SK-N-SH treated with all-trans-retinoic acid at 6 μM for 48 hours (cell line): ENCODE results near the gene LAPTM5.
"Not testable (repeated sequence)": the region's sequence is repeated elsewhere in the genome, so short reads cannot be mapped to it uniquely, and the experiment has no call there.

Experiments used
- ATAC-seq: fragments of 200-7000 bp; cut with Tn5 transposase; 3 replicates; pipeline ENCODE4 v1.9.1; 2020; ENCODE audit warnings: mild to moderate bottlenecking, moderate library complexity
- CSDC2 ChIP-seq: fragments of 250-450 bp; sonication (Bioruptor Pico); IDR thresholded peaks from 2 replicates; pipeline ENCODE4 v1.5.0; 2020; ENCODE audit warnings: mild to moderate bottlenecking, moderate library complexity
- ESRRG ChIP-seq: fragments of 250-450 bp; sonication (Bioruptor Pico); IDR thresholded peaks from 2 replicates; pipeline ENCODE4 v1.6.1; 2021; ENCODE audit warnings: mild to moderate bottlenecking
- OSR1 ChIP-seq: fragments of 250-450 bp; sonication (Bioruptor Pico); IDR thresholded peaks from 2 replicates; pipeline ENCODE4 v1.8.0; 2022; ENCODE audit warnings: moderate library complexity, mild to moderate bottlenecking, inconsistent platforms
- RARB ChIP-seq: fragments of 250-450 bp; sonication (Bioruptor Pico); IDR thresholded peaks from 2 replicates; pipeline ENCODE4 v1.8.0; 2021; ENCODE audit warnings: mild to moderate bottlenecking, moderate library complexity
- SNAI2 ChIP-seq: fragments of 250-450 bp; sonication (Bioruptor Pico); IDR thresholded peaks from 2 replicates; pipeline ENCODE4 v1.5.0; 2020; ENCODE audit warnings: mild to moderate bottlenecking, moderate library complexity
- ZC3H10 ChIP-seq: fragments of 250-450 bp; sonication (Bioruptor Pico); IDR thresholded peaks from 2 replicates; pipeline ENCODE4 v1.5.1; 2021; ENCODE audit warnings: mild to moderate bottlenecking, moderate library complexity
- ZFP3 ChIP-seq: fragments of 250-450 bp; sonication (Bioruptor Pico); IDR thresholded peaks from 2 replicates; pipeline ENCODE4 v1.5.0; 2020; ENCODE audit warnings: mild to moderate bottlenecking, moderate library complexity
- ZFP30 ChIP-seq: fragments of 450-650 bp; formaldehyde crosslinking; IDR thresholded peaks from 2 replicates; pipeline ENCODE4 v1.5.0; 2022; ENCODE audit warnings: mild to moderate bottlenecking, moderate library complexity
- ZNF70 ChIP-seq: fragments of 450-650 bp; formaldehyde crosslinking; IDR thresholded peaks from 2 replicates; pipeline ENCODE4 v1.5.0; 2020; ENCODE audit warnings: mild to moderate bottlenecking, moderate library complexity
- ZNF8 ChIP-seq: fragments of 450-650 bp; formaldehyde crosslinking; IDR thresholded peaks from 2 replicates; pipeline ENCODE4 v1.5.0; 2020; ENCODE audit warnings: mild to moderate bottlenecking, moderate library complexity
- TF ChIP-seq, protein P1 (sequence below): fragments of 250-450 bp; sonication (Bioruptor Pico); IDR thresholded peaks from 2 replicates; pipeline ENCODE4 v1.8.0; 2020; ENCODE audit warnings: mild to moderate bottlenecking, moderate library complexity, borderline replicate concordance
- TF ChIP-seq, protein P2 (sequence below): fragments of 250-450 bp; sonication (Bioruptor Pico); IDR thresholded peaks from 2 replicates; pipeline ENCODE4 v1.5.1; 2020; ENCODE audit warnings: low read depth, mild to moderate bottlenecking, moderate library complexity
- TF ChIP-seq, protein P3 (sequence below): fragments of 250-450 bp; sonication (Bioruptor Pico); IDR thresholded peaks from 2 replicates; pipeline ENCODE4 v1.5.1; 2021; ENCODE audit warnings: mild to moderate bottlenecking, moderate library complexity

The LAPTM5 gene

DNA sequence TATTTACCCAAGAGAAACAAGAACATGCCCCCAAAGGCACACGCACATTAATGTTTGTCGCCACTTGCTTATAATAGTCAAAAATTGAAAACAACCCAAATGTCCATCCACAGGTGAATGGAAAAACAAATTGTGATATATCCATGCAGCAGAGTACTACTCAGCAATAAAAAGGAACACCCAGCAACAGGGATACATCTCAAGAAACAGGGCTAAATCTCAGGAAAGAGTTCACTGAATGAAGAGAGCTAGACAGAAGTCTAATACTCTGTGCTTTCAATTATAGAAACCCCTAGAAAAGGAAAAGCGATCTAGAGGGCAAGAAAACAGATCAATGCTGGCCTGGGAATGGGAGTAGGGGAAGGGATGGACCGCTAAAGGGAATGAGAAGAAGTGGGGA is 36.7 kb upstream of the LAPTM5 start (continued):
- TF ChIP-seq, protein P1, sequence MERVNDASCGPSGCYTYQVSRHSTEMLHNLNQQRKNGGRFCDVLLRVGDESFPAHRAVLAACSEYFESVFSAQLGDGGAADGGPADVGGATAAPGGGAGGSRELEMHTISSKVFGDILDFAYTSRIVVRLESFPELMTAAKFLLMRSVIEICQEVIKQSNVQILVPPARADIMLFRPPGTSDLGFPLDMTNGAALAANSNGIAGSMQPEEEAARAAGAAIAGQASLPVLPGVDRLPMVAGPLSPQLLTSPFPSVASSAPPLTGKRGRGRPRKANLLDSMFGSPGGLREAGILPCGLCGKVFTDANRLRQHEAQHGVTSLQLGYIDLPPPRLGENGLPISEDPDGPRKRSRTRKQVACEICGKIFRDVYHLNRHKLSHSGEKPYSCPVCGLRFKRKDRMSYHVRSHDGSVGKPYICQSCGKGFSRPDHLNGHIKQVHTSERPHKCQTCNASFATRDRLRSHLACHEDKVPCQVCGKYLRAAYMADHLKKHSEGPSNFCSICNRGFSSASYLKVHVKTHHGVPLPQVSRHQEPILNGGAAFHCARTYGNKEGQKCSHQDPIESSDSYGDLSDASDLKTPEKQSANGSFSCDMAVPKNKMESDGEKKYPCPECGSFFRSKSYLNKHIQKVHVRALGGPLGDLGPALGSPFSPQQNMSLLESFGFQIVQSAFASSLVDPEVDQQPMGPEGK (CRISPR knock-in tag), result no peak

DNA sequence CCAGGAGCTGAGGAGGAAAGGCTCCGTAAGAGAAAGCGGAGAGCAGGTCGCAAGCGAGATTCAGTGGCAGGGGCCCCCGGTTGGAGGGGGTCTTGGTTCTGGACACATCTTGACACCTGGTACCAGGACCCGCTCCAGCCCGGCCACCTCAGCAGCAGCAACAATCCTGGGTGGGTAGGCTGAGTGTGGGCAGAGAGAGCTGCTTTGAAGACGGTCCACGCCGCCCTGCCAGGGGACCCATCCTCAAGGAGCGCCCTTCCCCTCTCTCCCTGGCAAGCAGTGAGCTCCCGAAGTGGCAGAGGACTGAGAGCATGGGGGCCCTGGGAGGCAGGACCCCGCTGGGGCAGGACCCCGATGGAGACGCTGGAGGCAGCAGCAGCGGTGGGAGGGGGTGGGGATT is 35.6 kb upstream of the LAPTM5 start:
- TF ChIP-seq ZFP3 (CRISPR knock-in tag) (no peak), ZNF70 (CRISPR knock-in tag) (no peak), RARB (CRISPR knock-in tag) (no peak), ESRRG (CRISPR knock-in tag) (no peak), ZC3H10 (CRISPR knock-in tag) (no peak)
- TF ChIP-seq, all 23 proteins: peak for 0
- ATAC-seq, result no peak

DNA sequence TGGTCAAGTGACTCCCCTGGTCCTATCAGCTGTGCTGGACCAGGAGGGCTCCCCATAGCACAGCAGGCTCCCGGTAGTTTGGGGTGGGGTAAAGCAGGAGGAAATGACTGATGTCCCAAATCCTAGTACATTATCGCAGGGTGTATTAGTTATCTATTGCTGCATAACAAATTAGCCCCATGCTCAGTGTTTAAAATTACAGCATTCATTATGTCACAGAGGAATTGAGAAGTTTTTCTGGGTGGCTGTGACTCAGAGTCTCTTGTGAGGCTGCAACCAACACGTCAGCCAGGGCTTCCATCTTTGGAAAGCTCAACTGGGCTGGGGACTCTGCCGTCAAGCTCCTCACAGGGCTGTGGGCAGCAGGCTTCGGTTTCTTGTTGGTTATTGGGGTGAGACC is 34.3 kb upstream of the LAPTM5 start:
- no peak for TF ChIP-seq CSDC2
- no peak for ATAC-seq

DNA sequence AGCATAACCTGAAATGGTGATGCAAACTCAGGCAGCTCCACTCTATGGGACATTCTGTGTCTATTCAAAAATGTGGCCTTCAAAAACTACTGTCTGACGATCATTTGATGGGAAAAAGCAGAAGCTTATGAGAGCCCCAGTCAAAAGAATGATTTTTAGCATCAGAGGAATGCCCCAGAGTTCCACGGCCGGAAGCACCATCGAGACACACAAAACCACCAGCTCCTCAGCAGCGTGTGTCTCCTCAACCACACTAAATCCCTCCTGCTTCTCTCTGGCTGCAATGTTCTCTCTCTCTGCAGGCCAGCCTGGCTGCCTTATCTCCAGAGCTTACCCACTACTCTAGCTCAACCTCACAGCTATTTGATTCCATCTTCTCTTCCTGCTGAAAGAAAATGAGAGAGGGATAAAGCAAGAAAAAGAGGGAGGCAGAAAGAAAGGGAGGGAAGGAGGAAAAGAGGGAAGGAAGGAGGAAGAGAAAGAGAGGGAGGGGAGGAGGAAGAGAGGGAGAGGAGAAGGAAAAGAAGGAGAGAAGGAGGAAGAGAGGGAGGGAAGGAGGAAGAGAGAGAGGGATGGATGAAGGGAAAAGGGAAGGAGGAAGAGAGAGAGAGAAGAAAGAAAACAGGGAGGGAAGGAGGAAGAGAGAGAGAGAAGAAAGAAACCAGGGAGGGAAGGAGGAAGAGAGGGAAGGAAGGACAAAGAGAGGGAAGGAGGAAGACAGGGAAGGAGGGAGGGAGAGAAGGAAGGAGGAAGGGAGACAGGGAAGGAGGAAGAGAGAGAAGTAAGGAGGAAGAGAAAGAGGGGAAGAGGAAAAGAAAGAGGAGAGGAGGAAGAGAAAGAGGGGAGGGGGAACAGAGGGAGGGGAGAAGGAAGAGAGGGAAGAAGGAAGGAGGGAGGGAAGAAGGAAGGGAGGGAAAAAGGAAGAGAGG is 33.5 kb upstream of the LAPTM5 start:
- no peak for ATAC-seq

DNA sequence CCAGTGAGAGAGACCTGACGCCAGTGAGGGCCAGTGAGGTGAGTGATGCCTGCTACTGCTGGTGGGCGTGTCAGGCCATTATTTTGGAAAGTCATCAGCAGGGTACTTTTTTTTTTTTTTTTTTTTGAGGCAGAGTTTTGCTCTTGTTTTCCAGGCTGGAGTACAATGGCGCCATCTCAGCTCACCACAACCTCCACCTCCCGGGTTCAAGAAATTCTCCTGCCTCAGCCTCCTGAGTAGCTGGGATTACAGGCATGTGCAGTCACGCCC is 32.6 kb upstream of the LAPTM5 start:
- ATAC-seq, result not testable (repeated sequence)

More for the DNA sequence above, 33.5 kb upstream of the LAPTM5 start:
- TF ChIP-seq ZFP3 (CRISPR knock-in tag) (no peak), ZFP30 (CRISPR knock-in tag) (no peak), SNAI2 (CRISPR knock-in tag) (no peak)
- TF ChIP-seq, protein P2, sequence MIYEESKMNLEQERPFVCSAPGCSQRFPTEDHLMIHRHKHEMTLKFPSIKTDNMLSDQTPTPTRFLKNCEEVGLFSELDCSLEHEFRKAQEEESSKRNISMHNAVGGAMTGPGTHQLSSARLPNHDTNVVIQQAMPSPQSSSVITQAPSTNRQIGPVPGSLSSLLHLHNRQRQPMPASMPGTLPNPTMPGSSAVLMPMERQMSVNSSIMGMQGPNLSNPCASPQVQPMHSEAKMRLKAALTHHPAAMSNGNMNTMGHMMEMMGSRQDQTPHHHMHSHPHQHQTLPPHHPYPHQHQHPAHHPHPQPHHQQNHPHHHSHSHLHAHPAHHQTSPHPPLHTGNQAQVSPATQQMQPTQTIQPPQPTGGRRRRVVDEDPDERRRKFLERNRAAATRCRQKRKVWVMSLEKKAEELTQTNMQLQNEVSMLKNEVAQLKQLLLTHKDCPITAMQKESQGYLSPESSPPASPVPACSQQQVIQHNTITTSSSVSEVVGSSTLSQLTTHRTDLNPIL (CRISPR knock-in tag), result no peak

DNA sequence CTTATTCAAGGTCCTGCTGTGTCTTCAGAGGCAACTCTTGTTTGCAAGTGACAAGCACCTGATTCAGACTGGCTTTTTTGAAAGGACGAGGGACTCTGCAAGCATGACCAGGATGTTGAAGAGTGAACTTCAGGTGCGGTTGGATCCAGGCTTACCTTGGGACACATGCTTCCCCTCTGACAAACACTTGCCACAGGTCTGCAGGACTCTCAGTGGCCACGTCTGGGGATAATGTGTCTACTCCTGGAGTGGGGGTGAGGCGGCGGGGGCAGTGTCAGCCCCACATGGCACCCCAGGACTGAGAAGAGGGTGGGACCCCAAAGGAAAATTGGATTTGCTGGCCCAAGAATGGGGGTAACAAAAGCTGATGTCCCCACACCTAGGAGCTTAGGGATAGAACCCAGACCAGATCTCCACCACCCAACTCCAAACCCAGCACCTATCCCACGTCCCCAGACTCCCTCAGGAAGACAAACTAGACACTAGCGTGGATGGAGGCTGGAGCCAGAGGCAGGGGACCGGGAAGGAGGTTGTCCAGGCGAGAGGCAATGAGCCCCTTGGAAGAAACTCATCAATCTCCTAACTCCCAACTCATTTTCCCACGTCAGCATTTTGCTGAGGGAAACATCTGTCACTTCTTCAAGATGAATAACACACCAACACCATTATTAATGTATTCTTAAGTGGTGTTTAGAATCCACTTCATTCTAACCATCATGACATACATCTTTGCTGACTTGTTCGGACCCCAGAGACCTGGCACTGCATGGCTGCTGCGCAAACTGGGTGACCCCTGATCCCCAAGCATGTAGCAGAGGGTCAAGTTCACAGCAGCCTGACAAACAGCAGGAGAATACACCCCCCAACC is 32.0 kb upstream of the LAPTM5 start:
- no peak for ATAC-seq
- TF ChIP-seq, protein P3, sequence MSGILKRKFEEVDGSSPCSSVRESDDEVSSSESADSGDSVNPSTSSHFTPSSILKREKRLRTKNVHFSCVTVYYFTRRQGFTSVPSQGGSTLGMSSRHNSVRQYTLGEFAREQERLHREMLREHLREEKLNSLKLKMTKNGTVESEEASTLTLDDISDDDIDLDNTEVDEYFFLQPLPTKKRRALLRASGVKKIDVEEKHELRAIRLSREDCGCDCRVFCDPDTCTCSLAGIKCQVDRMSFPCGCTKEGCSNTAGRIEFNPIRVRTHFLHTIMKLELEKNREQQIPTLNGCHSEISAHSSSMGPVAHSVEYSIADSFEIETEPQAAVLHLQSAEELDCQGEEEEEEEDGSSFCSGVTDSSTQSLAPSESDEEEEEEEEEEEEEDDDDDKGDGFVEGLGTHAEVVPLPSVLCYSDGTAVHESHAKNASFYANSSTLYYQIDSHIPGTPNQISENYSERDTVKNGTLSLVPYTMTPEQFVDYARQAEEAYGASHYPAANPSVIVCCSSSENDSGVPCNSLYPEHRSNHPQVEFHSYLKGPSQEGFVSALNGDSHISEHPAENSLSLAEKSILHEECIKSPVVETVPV (CRISPR knock-in tag), result no peak
- TF ChIP-seq SNAI2 (CRISPR knock-in tag) (no peak), ZNF8 (no peak)

DNA sequence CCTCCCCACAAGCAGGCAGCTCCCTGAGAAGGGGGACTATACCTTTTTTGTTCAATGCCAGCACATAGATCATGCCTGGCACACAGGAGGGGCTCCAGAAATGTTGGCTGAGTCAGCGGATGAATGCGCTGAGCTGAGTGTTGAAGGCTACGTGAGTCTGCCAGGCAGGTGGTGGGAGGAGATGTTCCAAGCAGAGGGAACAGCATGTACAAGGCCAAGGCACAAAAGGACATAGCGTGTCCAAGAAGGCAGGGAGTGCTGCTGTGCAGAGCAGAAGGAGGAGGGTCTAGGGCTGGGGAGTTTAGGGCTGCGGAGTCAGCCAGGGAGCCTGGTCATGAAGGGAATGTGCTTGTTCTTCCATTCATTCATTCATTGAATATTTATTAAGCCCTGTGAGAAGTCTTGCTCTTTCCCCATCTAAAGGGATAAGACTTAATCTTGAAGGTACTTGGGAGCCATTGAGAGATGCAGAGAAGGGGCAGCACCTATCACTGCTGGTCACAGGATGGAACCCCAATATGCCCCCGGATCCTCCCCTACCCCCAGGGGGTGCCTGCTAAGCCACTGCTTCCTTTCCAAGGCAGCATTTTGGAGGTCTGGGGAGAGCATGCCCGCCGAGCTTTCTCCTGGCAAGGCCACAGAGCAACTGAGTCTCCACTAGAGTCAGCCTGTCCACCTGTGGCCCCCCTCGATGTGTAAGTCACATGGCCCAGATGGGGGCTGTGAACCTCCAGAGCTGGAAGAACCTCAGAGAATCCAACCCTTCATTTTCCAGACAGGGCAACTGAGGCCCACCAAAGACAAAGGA is 31.2 kb upstream of the LAPTM5 start:
- ATAC-seq, result no peak
- TF ChIP-seq, protein P3 (CRISPR knock-in tag), result no peak
- TF ChIP-seq OSR1 (CRISPR knock-in tag), result no peak
- no peak for TF ChIP-seq ZNF8
- no peak for TF ChIP-seq ZC3H10 (CRISPR knock-in tag)
- TF ChIP-seq, protein P2 (CRISPR knock-in tag), result no peak
